B cell (primary cell): ENCODE results near the gene FTH1.

Experiments
- CTCF ChIP-seq: fragments of 200-600 bp; IDR thresholded peaks from one replicate; pipeline ENCODE4 v1.8.0; 2022; ENCODE audit warnings: antibody characterized with exemption, mild to moderate bottlenecking
- EZH2 ChIP-seq: IDR thresholded peaks from 2 replicates; pipeline ENCODE4 v1.6.1; 2012; ENCODE audit warnings: borderline replicate concordance, low read depth, mild to moderate bottlenecking, moderate library complexity, low read length; ENCODE audit not compliant: insufficient read depth, poor library complexity, severe bottlenecking

GRCh38 chr11:62015615-62016014 lies 48.2 kb upstream of the FTH1 start:
- no peak for TF ChIP-seq CTCF
- no peak for TF ChIP-seq EZH2
